ENCODE measurements around the gene RIC8B. TPM values are rescaled to one million over a fixed set of nuclear protein-coding genes. Genes with fewer than 3 reads are reported as not detected.

Gene RIC8B
- total RNA-seq, 2 donors from 2014 or later: 19.6 to 23.3 TPM

GRCh38 chr12:106760184-106760531, 14.3 kb upstream of the RIC8B start:
- Histone ChIP-seq H3K9ac (ENCODE audit: extremely low read depth, low read length, poor library complexity, severe bottlenecking) (no peak overlapping the region), H3K27me3 (ENCODE audit: control insufficient read depth, insufficient read depth, low read length, poor library complexity, severe bottlenecking) (no peaks in the 10 kb centered on the region), H3K36me3 (ENCODE audit: control insufficient read depth, insufficient read depth, low read length) (no peaks in the 10 kb centered on the region), H3K9me3 (ENCODE audit: control insufficient read depth, low read length) (no peaks in the 10 kb centered on the region), H3K4me3 (ENCODE audit: low read length) (no peak overlapping the region), H3K4me1 (ENCODE audit: control insufficient read depth, insufficient read depth, low read length) (no peaks in the 10 kb centered on the region), H3K27ac (ENCODE audit: low read depth, low read length) (peak overlapping the region; percentile 98)
- Mint-ChIP-seq H3K9me3 (no peaks in the 10 kb centered on the region), H3K27me3 (ENCODE audit: insufficient read depth) (peaks cover 2% of the 10 kb centered on the region), H3K36me3 (ENCODE audit: low read depth) (no peaks in the 10 kb centered on the region), H3K4me1 (peaks cover 18% of the 10 kb centered on the region), H3K27ac (peak overlapping the region; percentile 83), H3K4me3 (peak overlapping the region; percentile 22)
- peak; percentile 86 for DNase-seq
- 0 to 43% methylated on average over 1 to 2 of the region's 2 CpGs for WGBS, 2 experiments (ENCODE audit: insufficient coverage in 1 of 2, insufficient read length in 1 of 2)
- TF ChIP-seq CTCF (conservative IDR thresholded peaks at IDR 0.05): no peak

GRCh38 chr12:106764220-106764619, 10.3 kb upstream of the RIC8B start:
- no peak overlapping the region for H3K27ac Mint-ChIP-seq

GRCh38 chr12:106764738-106765137, 9.7 kb upstream of the RIC8B start:
- H3K9me3 Mint-ChIP-seq: no peaks in the 10 kb centered on the region
- Histone ChIP-seq H3K9me3 (ENCODE audit: control insufficient read depth, low read length) (no peaks in the 10 kb centered on the region), H3K36me3 (ENCODE audit: control insufficient read depth, insufficient read depth, low read length) (no peaks in the 10 kb centered on the region), H3K9ac (ENCODE audit: extremely low read depth, low read length, poor library complexity, severe bottlenecking) (no peak overlapping the region), H3K4me1 (ENCODE audit: control insufficient read depth, insufficient read depth, low read length) (peaks cover 20% of the 10 kb centered on the region), H3K27me3 (ENCODE audit: control insufficient read depth, insufficient read depth, low read length, poor library complexity, severe bottlenecking) (no peaks in the 10 kb centered on the region), H3K4me3 (ENCODE audit: low read length) (no peak overlapping the region), H3K27ac (ENCODE audit: low read depth, low read length) (peak overlapping the region; percentile 50)
- TF ChIP-seq CTCF (conservative IDR thresholded peaks at IDR 0.05): no peak
- H3K4me1 Mint-ChIP-seq: peaks cover 39% of the 10 kb centered on the region
- no peak overlapping the region for H3K4me3 Mint-ChIP-seq
- H3K27me3 Mint-ChIP-seq (ENCODE audit: insufficient read depth): no peaks in the 10 kb centered on the region
- DNase-seq: no peak
- 90 to 91% methylated on average over 2 to 3 of the region's 3 CpGs for WGBS, 2 experiments (ENCODE audit: insufficient coverage in 1 of 2, insufficient read length in 1 of 2)
- no peak overlapping the region for H3K27ac Mint-ChIP-seq
- no peaks in the 10 kb centered on the region for H3K36me3 Mint-ChIP-seq (ENCODE audit: low read depth)

More at GRCh38 chr12:106764220-106764619, 10.3 kb upstream of the RIC8B start:
- no peak for DNase-seq
- Mint-ChIP-seq H3K4me1 (peaks cover 38% of the 10 kb centered on the region), H3K9me3 (no peaks in the 10 kb centered on the region), H3K4me3 (no peak overlapping the region), H3K27me3 (ENCODE audit: insufficient read depth) (no peaks in the 10 kb centered on the region), H3K36me3 (ENCODE audit: low read depth) (no peaks in the 10 kb centered on the region)
- Histone ChIP-seq H3K36me3 (ENCODE audit: control insufficient read depth, insufficient read depth, low read length) (no peaks in the 10 kb centered on the region), H3K9me3 (ENCODE audit: control insufficient read depth, low read length) (no peaks in the 10 kb centered on the region), H3K27me3 (ENCODE audit: control insufficient read depth, insufficient read depth, low read length, poor library complexity, severe bottlenecking) (no peaks in the 10 kb centered on the region), H3K4me1 (ENCODE audit: control insufficient read depth, insufficient read depth, low read length) (peaks cover 16% of the 10 kb centered on the region), H3K9ac (ENCODE audit: extremely low read depth, low read length, poor library complexity, severe bottlenecking) (no peak overlapping the region), H3K27ac (ENCODE audit: low read depth, low read length) (peak overlapping the region; percentile 50), H3K4me3 (ENCODE audit: low read length) (no peak overlapping the region)
- no peak for TF ChIP-seq CTCF (conservative IDR thresholded peaks at IDR 0.05)

Data from endodermal cell (in vitro differentiated cells).